ENCODE results near the gene MAPK4. TPM values are rescaled to one million over a fixed set of nuclear protein-coding genes. Genes with fewer than 3 reads are reported as not detected.
"Not testable (repeated sequence)": the region's sequence is repeated elsewhere in the genome, so short reads cannot be mapped to it uniquely, and the experiment has no call there.

MAPK4 gene
- total RNA-seq, 1 donor from 2014 or later: 1.6 TPM

GRCh38 chr18:50749945-50750344, 190.1 kb downstream of the MAPK4 start:
- DNase-seq (ENCODE audit: low read depth): no peak

GRCh38 chr18:50750546-50750945, 190.7 kb downstream of the MAPK4 start:
- no peak for DNase-seq (ENCODE audit: low read depth)

- no peak for DNase-seq (ENCODE audit: low read depth)
Measured at GRCh38 chr18:50751490-50751889, 191.6 kb downstream of the MAPK4 start.

- DNase-seq (ENCODE audit: low read depth): no peak
Measured at GRCh38 chr18:50751947-50752346, 192.1 kb downstream of the MAPK4 start.

GRCh38 chr18:50753311-50753710, 193.4 kb downstream of the MAPK4 start:
- no peak for DNase-seq (ENCODE audit: low read depth)

- no peak for DNase-seq (ENCODE audit: low read depth)
Measured at GRCh38 chr18:50754297-50754696, 194.4 kb downstream of the MAPK4 start.

GRCh38 chr18:50757358-50757757, 197.5 kb downstream of the MAPK4 start:
- DNase-seq (ENCODE audit: low read depth): no peak

GRCh38 chr18:50769463-50769862, 209.6 kb downstream of the MAPK4 start:
- no peak for DNase-seq (ENCODE audit: low read depth)

GRCh38 chr18:50775207-50775606, 215.3 kb downstream of the MAPK4 start:
- DNase-seq (ENCODE audit: low read depth): no peak

- DNase-seq (ENCODE audit: low read depth): no peak
Measured at GRCh38 chr18:50775726-50776125, 215.8 kb downstream of the MAPK4 start.

GRCh38 chr18:50776383-50776782, 216.5 kb downstream of the MAPK4 start:
- no peak for DNase-seq (ENCODE audit: low read depth)

- not testable (repeated sequence) for DNase-seq (ENCODE audit: low read depth)
Measured at GRCh38 chr18:50779021-50779420, 219.1 kb downstream of the MAPK4 start.

Other genes starting within 250 kb of the MAPK4 start
- gene SKA1, start 185.0 kb upstream of the MAPK4 start, total RNA-seq: 0.20 and 7.8 TPM in 2 replicates